H9 (cell line): ENCODE measurements around the gene IGSF9. TPM values are rescaled to one million over a fixed set of nuclear protein-coding genes. Genes with fewer than 3 reads are reported as not detected.

Experiments
- DNase-seq: peaks from one replicate; pipeline ENCODE4 v3.0.0-alpha.2; 2017
- H2AFZ ChIP-seq: one replicate; pipeline ENCODE4 v1.6.1; 2013; ENCODE audit warnings: mild to moderate bottlenecking, low read length, control low read depth, moderate library complexity
- H2AK5ac ChIP-seq: 2 replicates; pipeline ENCODE4 v1.6.1; 2013; ENCODE audit warnings: low read length, control low read depth, mixed read lengths; ENCODE audit not compliant: insufficient read length
- H2BK120ac ChIP-seq: one replicate; pipeline ENCODE4 v1.6.1; 2013; ENCODE audit warnings: low read depth, mild to moderate bottlenecking, low read length, control low read depth, inconsistent platforms; ENCODE audit not compliant: poor library complexity, severe bottlenecking
- H2BK12ac ChIP-seq: 2 replicates; pipeline ENCODE4 v1.6.1; 2013; ENCODE audit warnings: low read length, control low read depth, mixed read lengths, low read depth; ENCODE audit not compliant: insufficient read length
- H2BK15ac ChIP-seq: 2 replicates; pipeline ENCODE4 v1.6.1; 2013; ENCODE audit warnings: low read depth, low read length, control low read depth
- H2BK20ac ChIP-seq: one replicate; pipeline ENCODE4 v1.6.1; 2013; ENCODE audit warnings: low read depth, mild to moderate bottlenecking, low read length, control low read depth, inconsistent platforms; ENCODE audit not compliant: poor library complexity, severe bottlenecking
- H2BK5ac ChIP-seq: 2 replicates; pipeline ENCODE4 v1.6.1; 2013; ENCODE audit warnings: low read length, control low read depth, mixed read lengths; ENCODE audit not compliant: insufficient read length
- H3K14ac ChIP-seq: 2 replicates; pipeline ENCODE4 v1.6.1; 2013; ENCODE audit warnings: low read length, control low read depth; ENCODE audit not compliant: insufficient read depth
- H3K18ac ChIP-seq: 2 replicates; pipeline ENCODE4 v1.6.1; 2013; ENCODE audit warnings: low read depth, mild to moderate bottlenecking, mixed read lengths, low read length, control low read depth; ENCODE audit not compliant: insufficient read length
- H3K23ac ChIP-seq: 2 replicates; pipeline ENCODE4 v1.6.1; 2013; ENCODE audit warnings: low read length, control low read depth, mixed read lengths, low read depth; ENCODE audit not compliant: insufficient read length
- H3K23me2 ChIP-seq: 2 replicates; pipeline ENCODE4 v1.6.1; 2013; ENCODE audit warnings: low read depth, mild to moderate bottlenecking, mixed read lengths, low read length, control low read depth; ENCODE audit not compliant: insufficient read length, poor library complexity, severe bottlenecking
- H3K27ac ChIP-seq: 2 replicates; pipeline ENCODE4 v1.5.1; 2013; ENCODE audit warnings: low read length, control low read depth, mixed read lengths, low read depth; ENCODE audit not compliant: insufficient read length
- H3K27me3 ChIP-seq: 2 replicates; pipeline ENCODE4 v1.6.1; 2013; ENCODE audit warnings: low read length, control low read depth, inconsistent platforms; ENCODE audit not compliant: insufficient read depth
- H3K4ac ChIP-seq: 2 replicates; pipeline ENCODE4 v1.6.1; 2013; ENCODE audit warnings: low read depth, mild to moderate bottlenecking, control low read depth, inconsistent platforms, low read length, moderate library complexity
- H3K4me1 ChIP-seq: 2 replicates; pipeline ENCODE4 v1.6.1; 2013; ENCODE audit warnings: low read length, control low read depth, inconsistent platforms; ENCODE audit not compliant: insufficient read depth
- H3K4me2 ChIP-seq: 2 replicates; pipeline ENCODE4 v1.6.1; 2013; ENCODE audit warnings: low read length, control low read depth, mixed read lengths; ENCODE audit not compliant: insufficient read length, insufficient read depth
- H3K56ac ChIP-seq: 2 replicates; pipeline ENCODE4 v1.6.1; 2013; ENCODE audit warnings: low read depth, mild to moderate bottlenecking, mixed read lengths, low read length, control low read depth; ENCODE audit not compliant: insufficient read length
- H3K79me1 ChIP-seq: 2 replicates; pipeline ENCODE4 v1.6.1; 2013; ENCODE audit warnings: low read depth, mild to moderate bottlenecking, moderate library complexity, low read length, control low read depth, inconsistent platforms; ENCODE audit not compliant: insufficient read depth, poor library complexity, severe bottlenecking
- H3K79me2 ChIP-seq: 2 replicates; pipeline ENCODE4 v1.6.1; 2013; ENCODE audit warnings: low read length, control low read depth, inconsistent platforms; ENCODE audit not compliant: insufficient read depth
- H3K9ac ChIP-seq: 2 replicates; pipeline ENCODE4 v1.6.1; 2013; ENCODE audit warnings: low read length, control low read depth, mixed read lengths; ENCODE audit not compliant: insufficient read length; ENCODE audit errors: extremely low read depth
- H3K9me3 ChIP-seq: one replicate; pipeline ENCODE4 v1.6.1; 2013; ENCODE audit warnings: low read depth, low read length, inconsistent platforms; ENCODE audit not compliant: control insufficient read depth
- H3T11ph ChIP-seq: one replicate; pipeline ENCODE4 v1.6.1; 2013; ENCODE audit warnings: mild to moderate bottlenecking, low read length, control low read depth, inconsistent platforms
- H4K20me1 ChIP-seq: one replicate; pipeline ENCODE4 v1.6.1; 2013; ENCODE audit not compliant: control insufficient read depth, insufficient read length, insufficient read depth
- H4K5ac ChIP-seq: 2 replicates; pipeline ENCODE4 v1.6.1; 2013; ENCODE audit warnings: low read depth, mild to moderate bottlenecking, mixed read lengths, low read length, control low read depth; ENCODE audit not compliant: insufficient read length
- H4K8ac ChIP-seq: replicated peaks from 2 replicates; pipeline ENCODE4 v1.6.1; 2013; ENCODE audit warnings: low read length, control low read depth, mixed read lengths, low read depth; ENCODE audit not compliant: insufficient read length
- H4K91ac ChIP-seq: 2 replicates; pipeline ENCODE4 v1.6.1; 2013; ENCODE audit warnings: low read depth, mild to moderate bottlenecking, moderate library complexity, mixed read lengths, low read length, control low read depth; ENCODE audit not compliant: insufficient read length
- H3K27ac Mint-ChIP-seq, 3 experiments: 2 replicates in 2 of 3; 3 replicates in 1 of 3; pipeline ENCODE4 v1.8.0; 2020 to 2021; ENCODE audit warnings: mixed read lengths in 3 of 3, mild to moderate bottlenecking in 1 of 3, moderate library complexity in 1 of 3
- H3K27me3 Mint-ChIP-seq: 2 replicates; pipeline ENCODE4 v1.8.0; 2021; ENCODE audit warnings: low read depth, mild to moderate bottlenecking, moderate library complexity, mixed read lengths
- H3K36me3 Mint-ChIP-seq, 3 experiments: 2 replicates in 2 of 3; 3 replicates in 1 of 3; pipeline ENCODE4 v1.8.0; 2020 to 2021; ENCODE audit warnings: low read depth in 3 of 3, mixed read lengths in 3 of 3; ENCODE audit not compliant: insufficient read depth in 1 of 3
- H3K4me1 Mint-ChIP-seq, 2 experiments: 2 replicates each; pipeline ENCODE4 v1.8.0; 2020; ENCODE audit warnings: mixed read lengths in 2 of 2
- H3K4me3 Mint-ChIP-seq, 2 experiments: 2 replicates in 1 of 2; 3 replicates in 1 of 2; pipeline ENCODE4 v1.8.0; 2020 to 2021; ENCODE audit warnings: mild to moderate bottlenecking in 2 of 2, mixed read lengths in 2 of 2, moderate library complexity in 1 of 2
- H3K9me3 Mint-ChIP-seq, 2 experiments: 2 replicates in 1 of 2; 3 replicates in 1 of 2; pipeline ENCODE4 v1.8.0; 2020; ENCODE audit warnings: mild to moderate bottlenecking in 2 of 2, mixed read lengths in 2 of 2, moderate library complexity in 1 of 2
- WGBS: extraction: QIAGEN DNeasy Blood & Tissue Kit; methylation state at CpG from one replicate; pipeline ENCODE4 v1.1.7; 2013; ENCODE audit warnings: missing lambda C conversion rate, low lambda C conversion rate, mixed read lengths; ENCODE audit not compliant: insufficient read length; ENCODE audit errors: extremely low coverage; 5-methylcytosine and 5-hydroxymethylcytosine counted together
- total RNA-seq: library from RNA; stranded (reverse); gene quantifications from 2 replicates; pipeline ENCODE4 v1.2.1, GENCODE V29; 2021
- TF ChIP-seq, protein P1 (sequence below): fragments of 200-600 bp; sonication (generic); conservative IDR thresholded peaks from 3 replicates; pipeline ENCODE4 v1.8.0; 2021; ENCODE audit warnings: antibody characterized with exemption, mild to moderate bottlenecking

IGSF9 gene
- total RNA-seq, 1 experiment from 2014 or later: 11.3 TPM

DNA sequence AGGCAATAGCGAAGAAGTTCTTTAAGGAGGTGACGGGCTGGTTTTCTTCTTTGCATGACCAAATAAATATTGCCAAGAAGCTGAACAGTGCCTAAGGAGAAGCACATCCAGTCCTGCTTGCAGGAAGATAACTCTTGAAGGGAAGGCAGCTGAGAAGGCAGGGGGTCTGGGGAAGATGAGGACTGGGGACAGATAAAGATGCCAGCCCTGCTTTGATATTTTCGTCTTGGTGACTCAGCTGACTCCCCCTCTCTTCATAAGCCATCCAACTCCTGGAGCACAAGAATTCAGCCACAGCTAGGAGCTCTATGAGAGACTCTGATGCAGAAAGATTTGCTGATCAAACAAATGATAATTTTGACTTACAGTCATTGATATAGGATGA, 48.9 kb downstream of the IGSF9 start:
- no peak overlapping the region for H3K4me3 Mint-ChIP-seq
- Histone ChIP-seq H3K79me1 (no peaks in the 10 kb centered on the region), H2BK120ac (no peak overlapping the region), H3K4me2 (no peak overlapping the region), H4K20me1 (no peaks in the 10 kb centered on the region), H2AK5ac (no peak overlapping the region), H3T11ph (no peak overlapping the region), H3K56ac (no peak overlapping the region), H2BK20ac (no peak overlapping the region), H2AFZ (no peak overlapping the region), H3K4ac (no peak overlapping the region), H2BK5ac (no peak overlapping the region), H3K14ac (no peak overlapping the region), H4K5ac (no peak overlapping the region), H3K4me1 (no peaks in the 10 kb centered on the region; the same call in 1 of the 2 replicates), H3K23me2 (peaks cover 4% of the 10 kb centered on the region), H3K9me3 (no peaks in the 10 kb centered on the region), H2BK12ac (no peak overlapping the region), H3K23ac (no peak overlapping the region), H3K27me3 (no peaks in the 10 kb centered on the region), H2BK15ac (no peak overlapping the region), H4K91ac (no peak overlapping the region), H3K18ac (no peak overlapping the region), H3K27ac (no peak overlapping the region), H3K79me2 (no peaks in the 10 kb centered on the region), H3K9ac (no peak overlapping the region), H4K8ac (no peak overlapping the region)
- no peak overlapping the region for H3K27ac Mint-ChIP-seq
- no peaks in the 10 kb centered on the region; a peak in 2 of 5 replicates for H3K9me3 Mint-ChIP-seq
- peaks cover 22% of the 10 kb centered on the region in 2 experiments for H3K4me1 Mint-ChIP-seq
- WGBS: no CpG with 5 or more reads among the region's 3 CpGs
- TF ChIP-seq, protein P1, sequence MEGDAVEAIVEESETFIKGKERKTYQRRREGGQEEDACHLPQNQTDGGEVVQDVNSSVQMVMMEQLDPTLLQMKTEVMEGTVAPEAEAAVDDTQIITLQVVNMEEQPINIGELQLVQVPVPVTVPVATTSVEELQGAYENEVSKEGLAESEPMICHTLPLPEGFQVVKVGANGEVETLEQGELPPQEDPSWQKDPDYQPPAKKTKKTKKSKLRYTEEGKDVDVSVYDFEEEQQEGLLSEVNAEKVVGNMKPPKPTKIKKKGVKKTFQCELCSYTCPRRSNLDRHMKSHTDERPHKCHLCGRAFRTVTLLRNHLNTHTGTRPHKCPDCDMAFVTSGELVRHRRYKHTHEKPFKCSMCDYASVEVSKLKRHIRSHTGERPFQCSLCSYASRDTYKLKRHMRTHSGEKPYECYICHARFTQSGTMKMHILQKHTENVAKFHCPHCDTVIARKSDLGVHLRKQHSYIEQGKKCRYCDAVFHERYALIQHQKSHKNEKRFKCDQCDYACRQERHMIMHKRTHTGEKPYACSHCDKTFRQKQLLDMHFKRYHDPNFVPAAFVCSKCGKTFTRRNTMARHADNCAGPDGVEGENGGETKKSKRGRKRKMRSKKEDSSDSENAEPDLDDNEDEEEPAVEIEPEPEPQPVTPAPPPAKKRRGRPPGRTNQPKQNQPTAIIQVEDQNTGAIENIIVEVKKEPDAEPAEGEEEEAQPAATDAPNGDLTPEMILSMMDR: no peak
- no peak for DNase-seq
- peaks cover 33% of the 10 kb centered on the region for H3K27me3 Mint-ChIP-seq
- H3K36me3 Mint-ChIP-seq: no peaks in the 10 kb centered on the region
